ENCODE data around the gene FADS1. TPM values are rescaled to one million over a fixed set of nuclear protein-coding genes. Genes with fewer than 3 reads are reported as not detected.
A peak's percentile ranks its signal among the peaks of the same experiment; 100 is the strongest.

Gene FADS1
- total and polyA plus RNA-seq, 2 of the 13 experiments (the other 11 are each of a cell fraction or from before 2014, with no cell fraction given) = 91.8 to 108 TPM

- TF ChIP-seq, protein P1, sequence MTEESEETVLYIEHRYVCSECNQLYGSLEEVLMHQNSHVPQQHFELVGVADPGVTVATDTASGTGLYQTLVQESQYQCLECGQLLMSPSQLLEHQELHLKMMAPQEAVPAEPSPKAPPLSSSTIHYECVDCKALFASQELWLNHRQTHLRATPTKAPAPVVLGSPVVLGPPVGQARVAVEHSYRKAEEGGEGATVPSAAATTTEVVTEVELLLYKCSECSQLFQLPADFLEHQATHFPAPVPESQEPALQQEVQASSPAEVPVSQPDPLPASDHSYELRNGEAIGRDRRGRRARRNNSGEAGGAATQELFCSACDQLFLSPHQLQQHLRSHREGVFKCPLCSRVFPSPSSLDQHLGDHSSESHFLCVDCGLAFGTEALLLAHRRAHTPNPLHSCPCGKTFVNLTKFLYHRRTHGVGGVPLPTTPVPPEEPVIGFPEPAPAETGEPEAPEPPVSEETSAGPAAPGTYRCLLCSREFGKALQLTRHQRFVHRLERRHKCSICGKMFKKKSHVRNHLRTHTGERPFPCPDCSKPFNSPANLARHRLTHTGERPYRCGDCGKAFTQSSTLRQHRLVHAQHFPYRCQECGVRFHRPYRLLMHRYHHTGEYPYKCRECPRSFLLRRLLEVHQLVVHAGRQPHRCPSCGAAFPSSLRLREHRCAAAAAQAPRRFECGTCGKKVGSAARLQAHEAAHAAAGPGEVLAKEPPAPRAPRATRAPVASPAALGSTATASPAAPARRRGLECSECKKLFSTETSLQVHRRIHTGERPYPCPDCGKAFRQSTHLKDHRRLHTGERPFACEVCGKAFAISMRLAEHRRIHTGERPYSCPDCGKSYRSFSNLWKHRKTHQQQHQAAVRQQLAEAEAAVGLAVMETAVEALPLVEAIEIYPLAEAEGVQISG (CRISPR knock-in tag; IDR thresholded peaks at IDR 0.05) = no peak
- TF ChIP-seq, protein P2, sequence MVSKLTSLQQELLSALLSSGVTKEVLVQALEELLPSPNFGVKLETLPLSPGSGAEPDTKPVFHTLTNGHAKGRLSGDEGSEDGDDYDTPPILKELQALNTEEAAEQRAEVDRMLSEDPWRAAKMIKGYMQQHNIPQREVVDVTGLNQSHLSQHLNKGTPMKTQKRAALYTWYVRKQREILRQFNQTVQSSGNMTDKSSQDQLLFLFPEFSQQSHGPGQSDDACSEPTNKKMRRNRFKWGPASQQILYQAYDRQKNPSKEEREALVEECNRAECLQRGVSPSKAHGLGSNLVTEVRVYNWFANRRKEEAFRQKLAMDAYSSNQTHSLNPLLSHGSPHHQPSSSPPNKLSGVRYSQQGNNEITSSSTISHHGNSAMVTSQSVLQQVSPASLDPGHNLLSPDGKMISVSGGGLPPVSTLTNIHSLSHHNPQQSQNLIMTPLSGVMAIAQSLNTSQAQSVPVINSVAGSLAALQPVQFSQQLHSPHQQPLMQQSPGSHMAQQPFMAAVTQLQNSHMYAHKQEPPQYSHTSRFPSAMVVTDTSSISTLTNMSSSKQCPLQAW (CRISPR knock-in tag; IDR thresholded peaks at IDR 0.05) = no peak
- TF ChIP-seq ZSCAN31 (CRISPR knock-in tag; IDR thresholded peaks at IDR 0.05; ENCODE audit: low read depth) (peak; percentile 24; the same call in 1 of the 2 replicates), ZNF263 (CRISPR knock-in tag; IDR thresholded peaks at IDR 0.05) (no peak), ZNF589 (CRISPR knock-in tag; conservative IDR thresholded peaks at IDR 0.05) (no peak), KMT2B (CRISPR knock-in tag; IDR thresholded peaks at IDR 0.05) (no peak), ZNF253 (CRISPR knock-in tag; IDR thresholded peaks at IDR 0.05; ENCODE audit: borderline replicate concordance) (no peak), ZBTB7B (CRISPR knock-in tag; IDR thresholded peaks at IDR 0.05) (0 out of 2 replicates have a peak, but pooled peaks have one; percentile 11), CCDC6 (CRISPR knock-in tag; IDR thresholded peaks at IDR 0.05) (no peak), PREB (CRISPR knock-in tag; IDR thresholded peaks at IDR 0.05) (no peak), RARA (CRISPR knock-in tag; IDR thresholded peaks at IDR 0.05) (no peak), HNRNPUL1 (IDR thresholded peaks at IDR 0.05; ENCODE audit: low read depth, low read length) (no peak), ZNF280D (CRISPR knock-in tag; IDR thresholded peaks at IDR 0.05) (no peak), MXD4 (CRISPR knock-in tag; IDR thresholded peaks at IDR 0.05) (no peak), SMAD9 (CRISPR knock-in tag; IDR thresholded peaks at IDR 0.05) (no peak), IRF2 (CRISPR knock-in tag; IDR thresholded peaks at IDR 0.05) (no peak), HNF4G (IDR thresholded peaks at IDR 0.05; ENCODE audit: borderline replicate concordance, low read depth, low read length) (no peak), HNF4G (CRISPR knock-in tag; IDR thresholded peaks at IDR 0.05; ENCODE audit: borderline replicate concordance, low read depth) (no peak)
- TF ChIP-seq, protein P3, sequence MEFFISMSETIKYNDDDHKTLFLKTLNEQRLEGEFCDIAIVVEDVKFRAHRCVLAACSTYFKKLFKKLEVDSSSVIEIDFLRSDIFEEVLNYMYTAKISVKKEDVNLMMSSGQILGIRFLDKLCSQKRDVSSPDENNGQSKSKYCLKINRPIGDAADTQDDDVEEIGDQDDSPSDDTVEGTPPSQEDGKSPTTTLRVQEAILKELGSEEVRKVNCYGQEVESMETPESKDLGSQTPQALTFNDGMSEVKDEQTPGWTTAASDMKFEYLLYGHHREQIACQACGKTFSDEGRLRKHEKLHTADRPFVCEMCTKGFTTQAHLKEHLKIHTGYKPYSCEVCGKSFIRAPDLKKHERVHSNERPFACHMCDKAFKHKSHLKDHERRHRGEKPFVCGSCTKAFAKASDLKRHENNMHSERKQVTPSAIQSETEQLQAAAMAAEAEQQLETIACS (CRISPR knock-in tag; IDR thresholded peaks at IDR 0.05) = no peak
- TF ChIP-seq, protein P4, sequence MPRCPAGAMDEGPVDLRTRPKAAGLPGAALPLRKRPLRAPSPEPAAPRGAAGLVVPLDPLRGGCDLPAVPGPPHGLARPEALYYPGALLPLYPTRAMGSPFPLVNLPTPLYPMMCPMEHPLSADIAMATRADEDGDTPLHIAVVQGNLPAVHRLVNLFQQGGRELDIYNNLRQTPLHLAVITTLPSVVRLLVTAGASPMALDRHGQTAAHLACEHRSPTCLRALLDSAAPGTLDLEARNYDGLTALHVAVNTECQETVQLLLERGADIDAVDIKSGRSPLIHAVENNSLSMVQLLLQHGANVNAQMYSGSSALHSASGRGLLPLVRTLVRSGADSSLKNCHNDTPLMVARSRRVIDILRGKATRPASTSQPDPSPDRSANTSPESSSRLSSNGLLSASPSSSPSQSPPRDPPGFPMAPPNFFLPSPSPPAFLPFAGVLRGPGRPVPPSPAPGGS (CRISPR knock-in tag; IDR thresholded peaks at IDR 0.05) = no peak
Observed at GRCh38 chr11:61828379-61828628, 11.5 kb upstream of the FADS1 start (continued).

Measured in HepG2 (cell line).